Fibroblast of the aortic adventitia (primary cell): Measurements from ENCODE around the gene CYB561D1. TPM values are rescaled to one million over a fixed set of nuclear protein-coding genes. Genes with fewer than 3 reads are reported as not detected.
A peak's percentile ranks its signal among the peaks of the same experiment; 100 is the strongest.

ENCODE experiments used
- DNase-seq: peaks from one replicate; pipeline ENCODE4 v3.0.0-alpha.2; 2010; ENCODE audit warnings: low read depth
- H3K4me3 ChIP-seq: 2 replicates; pipeline ENCODE4 v1.5.1; 2011; ENCODE audit warnings: low read depth, mild to moderate bottlenecking, control low read depth, low read length, moderate library complexity
- CTCF ChIP-seq: IDR thresholded peaks from 2 replicates; pipeline ENCODE4 v1.5.1; 2011; ENCODE audit warnings: mild to moderate bottlenecking, low read length, control low read depth, inconsistent platforms; ENCODE audit not compliant: insufficient read depth
- total RNA-seq: library from RNA; depleted of rRNA; stranded (reverse); fragments of >200 nt; gene quantifications from 2 replicates; pipeline ENCODE4 v1.2.3, GENCODE V29; 2012; ENCODE audit warnings: low replicate concordance

CYB561D1 gene
- total RNA-seq, 1 donor, result 8.1 TPM

GRCh38 chr1:109481646-109482045 is 12.2 kb upstream of the CYB561D1 start:
- no peak for DNase-seq
- no peak for TF ChIP-seq CTCF
- no peak overlapping the region for H3K4me3 ChIP-seq

GRCh38 chr1:109482242-109482641 is 11.7 kb upstream of the CYB561D1 start:
- no peak for TF ChIP-seq CTCF
- no peak overlapping the region for H3K4me3 ChIP-seq
- no peak for DNase-seq

GRCh38 chr1:109482791-109483671 is 10.9 kb upstream of the CYB561D1 start:
- no peak for DNase-seq
- peak overlapping the region; percentile 64 for H3K4me3 ChIP-seq
- TF ChIP-seq CTCF, result no peak

- H3K4me3 ChIP-seq, result peak within 1 kb of the TSS; percentile 97
- TF ChIP-seq CTCF, result no peak
- DNase-seq, result peak; percentile 90
Measured at GRCh38 chr1:109483672-109484518, 10.0 kb upstream of the CYB561D1 start, which contains the start of gene ATXN7L2. TSS of gene ATXN7L2 (plus strand) at chr1:109483905. CDS start at chr1:109483954, 49 bp downstream.

GRCh38 chr1:109484519-109484975 is 9.3 kb upstream of the CYB561D1 start:
- TF ChIP-seq CTCF, result no peak
- DNase-seq, result no peak

GRCh38 chr1:109485001-109485400 is 8.9 kb upstream of the CYB561D1 start:
- peak overlapping the region; percentile 97 for H3K4me3 ChIP-seq
- no peak for DNase-seq
- TF ChIP-seq CTCF, result no peak

More at GRCh38 chr1:109484519-109484975, 9.3 kb upstream of the CYB561D1 start:
- peak overlapping the region; percentile 97 for H3K4me3 ChIP-seq
